GM19467 (cell line): ENCODE data around the gene PRTN3.
A peak's percentile ranks its signal among the peaks of the same experiment; 100 is the strongest.

Experiments
- ATAC-seq: cut with Tn5 transposase; IDR thresholded peaks from one replicate; pipeline ENCODE4 v1.9.1; 2021; ENCODE audit warnings: mild to moderate bottlenecking, moderate library complexity; ENCODE audit not compliant: unreplicated experiment

PRTN3 gene

GRCh38 chr19:840519-841206 is at the start of gene PRTN3:
PRTN3 (plus strand) TSS chr19:840999; CDS start chr19:841009, 10 bp downstream.
- ATAC-seq = no peak

DNA sequence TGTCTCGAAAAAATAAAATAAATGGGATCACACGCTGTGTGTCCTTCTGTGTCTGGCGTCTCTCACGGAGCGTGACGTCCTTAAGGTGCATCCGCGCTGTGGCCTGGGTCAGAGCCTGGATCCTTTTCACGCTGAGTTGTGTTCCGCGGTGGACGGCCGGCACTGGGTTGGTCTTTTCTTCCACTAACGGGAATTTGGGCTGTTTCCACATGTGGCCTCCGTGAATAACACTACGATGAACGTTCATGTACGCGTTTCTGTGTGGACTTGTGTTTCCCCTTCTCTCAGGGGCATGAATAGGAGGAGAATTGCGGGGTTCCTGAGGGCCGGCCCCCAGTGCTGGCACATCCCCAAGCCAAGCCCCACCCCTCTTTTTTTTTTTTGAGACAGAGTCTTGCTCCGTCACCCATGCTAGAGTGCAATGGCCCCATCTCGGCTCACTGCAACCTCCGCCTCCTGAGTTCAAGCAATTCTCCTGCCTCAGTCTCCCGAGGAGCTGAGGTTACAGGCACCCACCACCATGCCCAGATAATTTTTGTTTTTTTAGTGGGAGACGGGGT is 49.7 kb upstream of the PRTN3 start:
- ATAC-seq = no peak

- no peak for ATAC-seq
Measured at GRCh38 chr19:791567-792305, 49.1 kb upstream of the PRTN3 start.

DNA sequence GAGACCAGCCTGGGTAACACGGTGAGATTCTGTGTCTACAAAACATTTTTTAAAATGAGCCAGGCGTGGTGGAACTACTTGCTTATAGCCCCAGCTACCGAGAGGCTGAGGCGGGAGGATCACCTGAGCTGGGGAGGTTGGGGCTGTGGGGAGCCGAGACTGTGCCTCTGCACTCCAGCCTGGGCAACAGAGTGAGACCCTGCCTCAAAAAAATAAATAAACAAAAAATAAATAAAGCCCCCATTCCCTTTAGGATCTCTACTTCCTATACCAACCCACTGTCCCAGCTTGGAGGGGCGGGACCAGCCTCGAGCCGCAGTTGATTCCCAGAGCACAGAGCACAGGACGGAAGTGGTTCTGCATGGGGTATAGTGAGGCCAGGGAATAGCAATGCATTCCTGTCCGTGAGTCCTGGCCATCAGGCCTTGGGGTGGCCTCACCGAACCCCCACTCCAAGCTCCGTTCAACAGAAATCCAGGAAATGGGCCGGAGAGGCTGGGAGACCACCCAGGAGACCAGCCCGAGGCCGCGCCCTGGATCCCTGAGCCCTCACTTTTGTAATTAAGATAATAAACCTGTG is 48.4 kb upstream of the PRTN3 start:
- ATAC-seq = no peak

GRCh38 chr19:793806-794205 is 47.0 kb upstream of the PRTN3 start:
- ATAC-seq = no peak

DNA sequence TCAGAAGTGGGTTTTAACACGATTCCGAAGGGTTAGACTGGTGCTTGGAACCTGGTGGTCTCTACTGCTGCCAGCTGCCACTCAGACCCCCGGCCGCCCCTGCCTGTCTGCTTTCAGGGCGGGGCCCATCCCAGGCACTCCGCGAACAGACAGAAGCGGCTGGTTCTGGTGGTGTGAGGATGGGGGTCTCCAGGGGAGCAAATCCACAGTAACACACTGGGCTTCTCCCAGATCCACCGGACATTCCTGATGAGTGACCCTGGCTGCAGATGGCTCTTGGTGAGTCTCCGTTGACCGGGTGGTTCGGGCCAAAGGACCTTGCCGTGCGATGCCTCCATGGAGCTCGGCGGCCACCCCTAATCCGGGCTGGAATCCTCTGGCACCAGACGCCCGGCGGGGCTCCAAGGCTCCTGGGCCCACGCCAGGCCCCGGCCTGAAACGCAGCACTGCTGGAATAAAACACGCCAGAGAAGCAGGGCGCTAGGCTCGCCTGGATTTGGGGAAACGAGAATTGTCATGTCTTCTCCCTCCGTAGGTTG is 45.7 kb upstream of the PRTN3 start:
- no peak for ATAC-seq

GRCh38 chr19:795691-796581 is 44.9 kb upstream of the PRTN3 start:
- no peak for ATAC-seq

- peak; percentile 72 for ATAC-seq
Measured at GRCh38 chr19:796692-797527, 43.9 kb upstream of the PRTN3 start, which contains the start of gene PTBP1. PTBP1 (plus strand) TSS chr19:797452; CDS start chr19:797498, 46 bp downstream.

DNA sequence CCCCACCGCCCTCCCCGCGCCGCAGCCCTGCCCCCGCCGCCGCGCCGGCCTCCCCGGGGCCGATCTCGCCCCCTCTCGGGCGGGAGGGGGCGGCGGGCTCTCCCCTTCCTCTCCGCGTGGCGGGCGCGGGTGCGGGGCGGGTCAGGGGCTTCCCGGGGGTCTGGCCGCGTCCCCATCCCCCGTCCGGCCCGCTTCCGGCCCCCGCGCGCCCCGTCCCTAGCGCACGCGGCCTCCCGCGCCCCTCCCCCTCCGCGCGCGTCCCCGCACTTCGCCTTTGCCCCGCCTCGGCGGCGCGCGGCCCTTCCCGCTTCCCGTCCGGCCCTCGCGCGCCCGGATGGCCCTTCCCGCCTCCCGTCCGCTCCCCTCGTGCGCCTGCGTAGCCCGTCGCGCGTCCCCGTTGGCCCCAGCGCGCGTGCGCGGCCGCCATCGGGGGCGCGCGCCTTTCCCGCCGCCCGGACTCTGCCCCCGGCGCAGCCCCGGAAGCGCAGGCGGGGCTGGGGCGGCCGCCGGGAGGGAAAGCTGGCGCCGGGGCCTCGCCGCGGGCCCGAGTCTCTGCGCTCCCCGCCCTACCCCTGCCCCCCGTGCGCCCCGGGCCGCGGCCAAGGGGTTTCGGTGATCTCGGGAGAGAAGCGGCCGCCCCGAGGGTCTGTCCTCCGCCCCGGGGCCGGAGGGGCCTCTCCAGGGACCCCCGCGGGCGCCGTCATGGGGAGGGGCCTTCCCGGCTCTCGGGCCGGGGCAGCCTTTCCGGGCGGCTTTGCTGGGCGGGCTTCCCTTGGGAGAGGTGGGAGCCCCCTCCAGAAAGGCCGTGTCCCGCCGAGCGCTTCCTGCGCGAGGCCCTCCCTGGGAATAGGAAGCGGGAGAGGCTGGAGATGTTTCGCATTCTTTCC is 43.0 kb upstream of the PRTN3 start:
- peak; percentile 38 for ATAC-seq

DNA sequence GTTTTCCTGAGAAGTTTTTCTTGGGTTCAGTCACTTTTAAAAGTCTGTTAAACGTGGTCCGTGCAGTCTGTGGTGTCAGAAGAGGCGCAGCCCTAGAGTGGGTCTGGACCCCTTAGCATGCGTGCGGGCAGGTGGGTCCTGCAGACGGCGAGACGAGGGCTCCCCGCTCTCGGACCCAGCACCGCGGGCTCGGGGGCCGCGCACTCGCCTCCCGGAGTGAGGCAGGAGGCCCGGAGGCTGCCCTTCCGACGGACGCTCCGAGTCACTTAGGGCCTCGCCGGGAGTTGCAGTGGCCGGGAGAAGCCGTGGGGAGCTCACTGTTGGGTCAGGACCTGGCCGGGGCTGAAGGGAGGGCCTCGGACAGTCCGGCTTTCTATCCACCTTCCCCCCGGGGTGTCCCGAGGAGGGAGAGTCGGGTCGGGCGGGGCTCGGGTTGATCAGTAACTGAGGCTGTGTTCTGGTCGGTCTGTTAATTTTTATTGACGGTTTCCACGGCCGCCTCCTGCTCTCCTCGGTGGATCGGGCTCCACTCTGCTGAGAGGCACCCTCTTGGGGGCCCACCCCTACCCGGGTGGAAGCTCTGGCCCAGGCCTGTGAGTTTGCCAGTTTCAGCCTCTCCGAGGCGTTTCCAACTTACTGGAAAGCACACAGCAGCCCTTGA is 42.3 kb upstream of the PRTN3 start:
- no peak for ATAC-seq

DNA sequence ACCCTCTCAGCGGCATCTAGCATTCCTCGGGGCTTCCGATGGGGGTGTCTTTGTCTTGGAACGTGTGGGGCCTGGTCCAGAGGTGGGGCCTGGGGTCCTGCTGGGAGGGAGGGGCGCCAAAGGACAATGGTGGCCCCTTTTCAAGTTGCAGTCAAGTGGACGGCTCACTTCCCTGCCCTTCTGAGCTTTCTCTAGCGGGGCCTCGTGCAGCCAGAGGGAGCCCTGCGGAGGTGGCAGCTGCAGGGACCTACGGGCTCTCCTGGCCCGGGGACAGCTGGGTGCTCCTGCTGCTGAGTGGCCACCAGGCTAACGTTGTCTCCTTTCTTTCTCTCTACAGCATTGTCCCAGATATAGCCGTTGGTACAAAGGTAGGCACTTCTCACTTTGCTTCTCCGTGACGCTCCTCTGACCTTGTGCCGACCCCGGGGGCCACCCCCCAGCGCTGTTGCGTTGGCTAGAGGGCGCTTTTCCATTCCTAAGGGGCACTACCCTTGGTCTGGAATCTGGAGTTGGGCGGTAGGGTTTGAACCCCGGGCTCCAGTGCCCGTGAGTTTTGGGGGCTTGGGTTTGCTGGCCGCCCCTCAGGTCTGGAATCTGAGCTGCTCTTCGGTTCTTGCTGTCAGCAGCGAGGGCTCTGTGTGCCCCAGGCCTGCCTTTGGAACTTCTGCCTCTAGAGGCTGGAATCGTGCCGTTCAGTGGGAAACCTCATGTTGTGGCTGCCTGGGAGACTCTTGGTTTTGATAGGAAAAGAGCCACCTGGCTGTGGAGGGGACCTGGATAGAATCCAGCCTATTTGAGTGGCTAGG is 41.5 kb upstream of the PRTN3 start:
- no peak for ATAC-seq

- ATAC-seq = no peak
Measured at GRCh38 chr19:800360-801029, 40.3 kb upstream of the PRTN3 start.

DNA sequence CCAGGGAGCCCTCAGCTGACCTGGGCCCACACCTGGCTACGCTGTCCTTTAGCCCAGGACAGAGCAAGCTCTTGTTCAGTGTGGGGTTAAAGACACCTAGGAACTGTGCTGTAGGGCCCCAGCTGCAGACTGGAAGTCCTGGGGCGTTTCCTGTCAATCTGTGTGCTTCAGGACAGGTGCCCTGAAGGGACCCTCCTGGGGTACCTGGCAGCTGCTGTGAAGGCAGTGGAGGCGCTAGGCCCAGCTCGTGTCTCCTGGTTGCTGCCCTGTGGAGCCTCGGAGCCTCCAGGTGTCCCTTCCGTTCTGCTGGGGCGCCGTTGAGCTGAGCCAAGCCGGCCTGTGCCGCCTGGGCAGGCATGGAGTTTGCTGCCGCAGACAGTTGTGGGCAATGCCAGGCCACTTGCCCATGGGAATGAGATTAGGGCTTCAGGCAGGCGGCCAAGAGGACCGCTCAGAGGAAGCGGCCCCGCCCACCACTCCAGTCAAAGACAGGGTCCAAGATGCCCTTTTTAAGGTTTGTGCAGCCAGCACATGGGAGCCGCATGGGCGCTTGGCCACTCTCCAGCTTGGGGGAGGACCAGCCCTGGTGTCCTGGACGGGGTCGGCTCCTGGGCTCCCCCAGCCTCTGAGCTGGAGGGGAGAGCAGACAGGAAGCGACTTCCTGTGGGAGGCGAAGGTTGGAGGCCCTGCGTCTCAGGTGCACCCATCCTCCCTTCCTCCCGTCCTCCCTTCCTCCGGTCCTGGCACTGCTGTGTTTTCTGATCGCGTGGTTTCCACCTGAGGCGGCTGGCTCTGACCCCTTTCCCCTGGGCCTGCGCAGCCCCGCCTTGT is 39.6 kb upstream of the PRTN3 start:
- no peak for ATAC-seq

DNA sequence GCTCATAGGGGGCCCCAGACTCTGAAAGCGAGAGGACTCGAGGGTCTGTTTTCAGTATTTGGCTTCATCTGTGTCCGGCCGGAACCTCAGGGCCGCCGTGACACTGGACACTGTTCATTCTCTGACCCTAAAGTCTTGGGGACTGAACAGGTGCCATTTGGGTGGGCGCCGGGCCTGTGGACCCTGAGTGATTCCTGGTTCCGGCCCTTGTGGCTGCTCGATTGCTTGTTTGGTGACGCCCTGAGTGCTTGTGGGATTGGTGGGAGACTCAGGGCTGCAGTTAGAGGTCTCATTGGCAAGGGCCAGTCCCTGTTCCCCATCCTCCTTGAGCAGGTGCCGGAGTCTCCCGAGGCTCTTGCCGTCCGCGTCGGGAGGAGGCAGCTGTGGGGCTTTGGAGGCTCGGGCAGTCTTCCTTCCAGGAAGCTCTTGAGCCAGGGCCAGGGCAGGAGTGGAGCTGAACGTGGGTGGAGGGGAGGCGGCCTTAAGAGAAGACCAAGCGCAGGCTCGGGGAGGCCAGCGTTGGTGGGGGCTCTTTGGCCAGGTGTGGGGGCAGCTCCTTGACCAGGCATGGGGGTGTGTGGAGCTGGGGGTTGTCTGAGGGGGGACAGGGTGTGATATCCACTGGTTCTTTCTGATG is 38.8 kb upstream of the PRTN3 start:
- no peak for ATAC-seq

GRCh38 chr19:802498-803098 is 38.2 kb upstream of the PRTN3 start:
- ATAC-seq = no peak
